CD4-positive, alpha-beta T cell treated with Interleukin-4 for 1 hour (primary cell): ENCODE data around the gene PRRT2.
"Not testable (repeated sequence)": the region's sequence is repeated elsewhere in the genome, so short reads cannot be mapped to it uniquely, and the experiment has no call there.

Experiments
- DNase-seq, 2 donors: peaks; one replicate each; pipeline ENCODE4 v3.0.0-alpha.2; 2020 to 2022

PRRT2 gene

GRCh38 chr16:29811896-29812665, at the start of gene PRRT2:
Gene PRRT2, plus strand, starts transcription at chr16:29812193. Its CDS starts 862 bp downstream, at chr16:29813055.
- DNase-seq: peak; percentile 35 to 56

GRCh38 chr16:29763326-29763725, 48.7 kb upstream of the PRRT2 start:
- no peak for DNase-seq

GRCh38 chr16:29765167-29766032, 46.6 kb upstream of the PRRT2 start:
- no peak for DNase-seq

- no peak for DNase-seq
Observed at GRCh38 chr16:29766571-29766970, 45.4 kb upstream of the PRRT2 start.

GRCh38 chr16:29767062-29767461, 44.9 kb upstream of the PRRT2 start:
- no peak for DNase-seq

GRCh38 chr16:29769507-29769906, 42.5 kb upstream of the PRRT2 start:
- DNase-seq: no peak

- no peak for DNase-seq
Observed at GRCh38 chr16:29770250-29770929, 41.6 kb upstream of the PRRT2 start.

GRCh38 chr16:29772330-29772729, 39.7 kb upstream of the PRRT2 start:
- DNase-seq: not testable (repeated sequence)

GRCh38 chr16:29774730-29775129, 37.3 kb upstream of the PRRT2 start:
- no peak for DNase-seq

- no peak for DNase-seq
Observed at GRCh38 chr16:29775742-29776408, 36.1 kb upstream of the PRRT2 start.

GRCh38 chr16:29777576-29778350, 34.2 kb upstream of the PRRT2 start, which contains the start of gene ZG16:
Gene ZG16, plus strand, starts transcription at chr16:29778256. Its CDS starts 1,011 bp downstream, at chr16:29779267.
- DNase-seq: no peak

- no peak for DNase-seq
Observed at GRCh38 chr16:29779474-29779873, 32.5 kb upstream of the PRRT2 start.

- not testable (repeated sequence) for DNase-seq
Observed at GRCh38 chr16:29783094-29783953, 28.7 kb upstream of the PRRT2 start.

- DNase-seq: peak in 1 of 2 donors; percentile 37
Observed at GRCh38 chr16:29784157-29784556, 27.8 kb upstream of the PRRT2 start.

- DNase-seq: peak; percentile 81 to 82
Observed at GRCh38 chr16:29784901-29785500, 27.0 kb upstream of the PRRT2 start.

GRCh38 chr16:29787155-29787554, 24.8 kb upstream of the PRRT2 start:
- DNase-seq: not testable (repeated sequence)

GRCh38 chr16:29789775-29790182, 22.2 kb upstream of the PRRT2 start:
- no peak for DNase-seq

- peak; percentile 100 for DNase-seq
Observed at GRCh38 chr16:29790183-29790948, 21.6 kb upstream of the PRRT2 start, which contains the start of gene KIF22. Gene KIF22, plus strand, starts transcription at chr16:29790751. Its CDS starts 9 bp downstream, at chr16:29790760.
